NCI-H146 (cell line): ENCODE results near the gene BRINP2.

Source experiments
- DNase-seq: peaks from one replicate; lab custom pipeline; 2025; lab: John Stamatoyannopoulos, UW

BRINP2 gene

DNA sequence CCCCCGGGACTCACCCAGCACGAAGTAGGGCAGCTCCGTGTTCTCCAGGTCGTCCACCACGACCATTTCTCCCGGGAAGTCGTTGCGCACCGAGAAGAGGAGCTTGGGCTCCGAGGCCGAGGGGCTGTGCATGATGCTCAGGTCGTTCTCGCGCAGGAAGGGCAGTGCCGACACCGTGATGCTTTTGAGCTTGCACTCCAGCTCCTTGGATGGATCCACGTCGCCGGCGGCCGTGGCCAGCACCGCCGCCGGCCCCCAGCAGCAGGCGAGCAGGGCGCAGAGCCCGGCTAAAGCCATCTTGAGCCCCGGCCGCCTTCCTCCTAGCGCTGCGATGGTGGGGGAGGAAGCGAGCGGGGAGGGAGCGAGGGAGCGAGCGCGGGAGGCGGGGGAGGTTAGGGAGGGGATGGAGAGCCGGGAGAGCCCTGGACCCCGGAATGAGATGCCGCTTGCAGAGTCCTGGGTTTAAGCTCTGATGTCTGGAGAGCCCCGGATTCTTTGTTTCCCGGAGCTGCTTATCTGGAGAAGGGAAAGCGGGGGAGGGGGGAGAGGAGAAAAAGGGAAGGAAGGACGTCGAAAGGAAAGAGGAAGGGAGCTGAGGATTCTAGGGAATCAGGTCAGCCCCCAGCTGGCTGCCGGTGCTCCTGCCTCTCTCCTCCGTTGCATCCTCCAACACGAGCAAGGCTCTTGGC is 6.2 kb upstream of the BRINP2 start, which contains the start of gene ASTN1:
Gene ASTN1 (minus strand): TSS at position 333 of the 689 bp plus-strand sequence. CDS start 36 bp downstream, at position 297.
- DNase-seq, result no peak

- no peak for DNase-seq
Observed at GRCh38 chr1:177165069-177165439, 5.7 kb upstream of the BRINP2 start.

DNA sequence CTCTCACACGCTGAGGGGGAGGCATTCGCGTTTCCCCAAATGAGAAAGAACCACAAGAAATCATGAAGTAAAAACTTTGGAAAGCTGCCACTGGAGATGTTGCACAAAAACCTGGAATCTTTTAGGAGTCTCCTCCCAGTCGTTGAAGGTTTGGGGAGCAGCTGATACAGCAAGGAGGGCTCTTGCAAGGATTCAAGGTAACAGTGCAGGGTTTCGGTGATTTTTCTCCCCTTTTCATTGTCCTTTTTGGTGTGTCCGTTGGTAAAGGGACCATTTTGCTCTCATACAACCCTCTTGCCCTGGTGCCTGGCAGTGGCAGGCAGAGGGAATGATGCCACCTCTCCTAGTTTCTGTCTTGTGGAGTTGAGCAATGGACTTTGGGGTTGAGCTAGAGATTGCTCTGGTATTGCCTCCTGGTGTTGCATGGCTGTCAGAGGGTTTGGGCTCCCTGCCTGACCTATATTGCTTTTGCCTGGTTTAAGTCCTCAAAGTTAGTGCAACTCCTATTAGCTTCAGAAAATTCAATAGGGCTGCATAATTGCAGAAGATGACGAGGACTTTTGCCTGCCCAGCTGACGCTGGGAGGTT is 872 bp downstream of the BRINP2 start:
- DNase-seq, result no peak

- no peak for DNase-seq
Observed at GRCh38 chr1:177172272-177172671, 1.5 kb downstream of the BRINP2 start.

DNA sequence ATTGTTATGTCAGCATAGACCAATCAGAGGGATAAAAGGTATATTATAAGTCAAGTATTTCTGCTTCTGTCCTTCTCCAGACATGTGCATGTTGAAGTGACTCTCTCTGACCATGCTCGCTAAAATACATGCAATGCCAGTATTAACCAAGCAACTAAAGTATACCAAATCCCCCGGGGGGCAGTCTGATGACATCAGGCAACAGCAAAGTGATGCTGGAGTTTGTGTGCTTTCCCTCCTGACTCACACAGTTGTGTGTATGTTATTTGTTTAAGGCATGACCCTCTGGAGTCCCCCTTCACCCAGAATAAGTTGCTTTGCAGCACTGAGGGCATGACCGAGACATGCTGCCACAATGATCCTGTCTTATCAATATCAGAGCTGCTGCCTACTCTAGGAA is 2.1 kb downstream of the BRINP2 start:
- no peak for DNase-seq

- DNase-seq, result no peak
Observed at GRCh38 chr1:177173976-177174375, 3.2 kb downstream of the BRINP2 start.

DNA sequence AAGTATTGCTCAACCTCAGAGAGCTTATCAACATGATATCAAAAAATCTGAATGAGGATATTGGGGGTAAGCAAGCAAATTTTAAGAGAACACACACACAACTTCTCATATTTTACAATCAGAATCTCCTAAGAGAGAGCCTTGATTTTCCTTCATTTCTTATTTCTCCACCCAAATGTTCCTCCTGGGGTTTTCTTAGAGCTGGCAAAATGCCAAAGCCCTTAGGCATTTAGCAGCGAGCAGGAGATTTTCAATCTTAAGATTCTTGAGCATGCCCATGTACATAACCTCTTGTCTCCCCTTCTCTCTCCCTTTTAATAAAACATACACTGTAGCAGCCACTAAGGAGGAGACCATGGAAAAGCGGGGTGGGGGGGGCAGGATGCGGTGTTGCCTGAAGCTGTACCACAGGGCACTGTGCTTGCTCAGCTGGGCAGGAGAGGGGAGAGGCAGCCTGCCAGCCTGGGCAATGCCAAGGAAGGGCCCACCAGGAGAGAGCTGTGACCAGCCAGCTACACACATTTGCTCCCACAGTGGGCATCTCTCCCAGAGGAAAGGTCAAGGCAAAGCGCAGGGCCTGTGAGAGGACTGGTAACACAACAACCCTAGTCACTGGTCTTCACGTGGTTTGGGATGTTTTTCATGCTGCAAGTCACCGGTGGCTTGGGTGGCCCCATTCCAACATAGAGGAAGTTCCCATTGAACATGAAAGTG is 4.3 kb downstream of the BRINP2 start:
- no peak for DNase-seq

DNA sequence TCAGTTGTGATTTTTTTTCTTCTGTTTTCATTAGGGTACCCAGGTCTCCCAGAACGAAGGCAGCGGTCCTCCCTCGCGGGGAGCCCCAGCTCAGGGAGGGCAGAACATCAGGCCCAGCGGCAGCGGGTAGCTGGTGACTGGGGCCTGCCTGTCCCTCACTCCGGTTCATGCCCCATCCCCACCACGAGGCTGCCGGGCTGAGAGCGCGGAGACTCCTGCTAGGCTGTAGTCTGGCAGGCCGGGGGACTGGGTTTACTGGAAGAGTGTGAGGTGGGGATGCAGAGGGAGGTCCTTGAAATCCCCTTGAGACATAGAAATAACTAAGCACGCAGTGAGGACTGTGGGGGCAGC is 10.5 kb downstream of the BRINP2 start:
- DNase-seq, result no peak

- DNase-seq, result peak; percentile 23
Observed at GRCh38 chr1:177181631-177182291, 11.0 kb downstream of the BRINP2 start.

GRCh38 chr1:177183836-177184235 is 13.1 kb downstream of the BRINP2 start:
- no peak for DNase-seq

DNA sequence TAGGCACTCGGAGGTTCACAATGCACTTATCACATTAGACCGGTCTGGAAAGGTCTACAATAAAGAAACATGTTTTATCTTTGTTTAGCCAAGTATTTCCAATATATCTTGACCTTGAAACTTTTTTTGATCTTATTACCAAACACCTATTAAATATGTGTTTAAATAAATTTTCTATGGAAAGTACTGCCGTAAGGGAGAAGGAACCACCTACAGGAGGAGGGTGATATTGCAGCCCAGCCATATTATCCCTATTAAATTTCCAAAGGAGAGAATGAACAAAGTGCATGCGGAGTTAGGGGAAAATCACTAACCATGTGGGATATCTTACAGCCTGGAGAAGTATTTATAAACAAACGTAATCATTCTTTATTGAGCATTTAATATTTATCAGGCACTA is 14.5 kb downstream of the BRINP2 start:
- no peak for DNase-seq

DNA sequence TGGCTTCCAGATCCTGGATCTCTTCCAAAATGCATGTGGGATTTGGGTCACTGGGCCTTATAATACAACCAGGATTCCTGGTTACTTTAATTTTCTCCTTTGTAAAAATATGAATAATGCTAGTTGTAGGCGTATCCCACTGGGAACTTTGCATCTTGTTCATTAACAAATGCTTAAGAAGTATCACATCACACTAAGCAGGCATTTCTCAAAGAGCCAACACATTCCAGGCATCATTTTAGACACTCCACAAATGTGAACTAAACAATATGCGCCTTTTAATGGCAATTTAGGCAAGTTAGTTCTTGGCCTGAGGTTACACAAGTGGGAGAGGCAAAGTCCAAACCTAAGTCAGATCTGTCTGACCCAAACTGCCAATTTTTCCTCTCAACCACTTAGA is 15.9 kb downstream of the BRINP2 start:
- no peak for DNase-seq

DNA sequence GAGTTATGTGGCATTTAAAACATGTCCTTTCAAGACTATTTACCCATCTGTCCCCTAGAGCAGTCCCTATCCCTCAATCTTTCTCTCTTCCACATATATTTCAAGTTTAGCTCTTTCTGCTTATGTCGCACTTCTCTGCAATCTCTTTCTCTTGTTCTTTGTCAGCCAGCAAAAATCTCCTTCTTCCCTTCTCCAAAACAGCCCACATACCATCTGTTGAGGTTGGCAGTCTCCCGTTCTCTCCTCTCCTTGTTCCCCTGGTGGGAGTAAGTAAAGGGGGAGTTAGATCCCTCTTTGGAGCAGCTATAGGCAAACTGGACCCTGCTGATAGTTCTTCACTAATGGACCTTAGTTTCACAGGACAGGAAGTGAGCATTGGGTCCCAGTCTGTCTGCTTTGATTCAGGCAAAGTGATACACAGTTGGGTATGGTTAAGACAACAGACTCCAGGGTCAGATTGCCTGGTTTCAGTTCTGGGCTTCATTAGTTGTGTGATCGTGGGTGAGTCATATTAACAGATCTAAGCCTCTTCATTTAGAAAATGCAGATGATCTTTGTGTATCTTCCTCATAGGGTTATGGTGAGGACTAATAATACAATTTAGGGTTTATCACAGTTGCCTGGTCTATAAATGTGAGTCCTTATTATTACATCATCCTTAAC is 19.7 kb downstream of the BRINP2 start:
- DNase-seq, result no peak

- DNase-seq, result no peak
Observed at GRCh38 chr1:177198243-177198642, 27.5 kb downstream of the BRINP2 start.

DNA sequence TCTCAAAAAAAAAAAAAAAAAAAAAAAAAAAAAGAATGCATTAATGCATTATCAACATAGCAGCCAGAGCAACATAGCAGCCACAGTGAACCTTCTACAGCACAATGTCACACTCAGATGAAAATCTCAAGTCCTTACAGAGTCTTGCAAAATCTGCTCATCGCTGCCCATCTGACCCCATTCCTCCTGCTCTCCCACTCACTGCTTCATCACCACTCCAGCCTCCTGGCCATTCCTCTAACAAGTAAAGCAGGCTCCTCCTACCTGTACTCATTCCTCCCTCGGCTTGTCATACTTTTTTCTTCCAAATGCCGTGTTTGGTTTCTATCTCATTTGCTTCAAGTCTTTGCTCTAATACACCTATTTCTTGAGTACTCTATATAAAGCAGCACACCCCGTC is 29.5 kb downstream of the BRINP2 start:
- DNase-seq, result no peak

DNA sequence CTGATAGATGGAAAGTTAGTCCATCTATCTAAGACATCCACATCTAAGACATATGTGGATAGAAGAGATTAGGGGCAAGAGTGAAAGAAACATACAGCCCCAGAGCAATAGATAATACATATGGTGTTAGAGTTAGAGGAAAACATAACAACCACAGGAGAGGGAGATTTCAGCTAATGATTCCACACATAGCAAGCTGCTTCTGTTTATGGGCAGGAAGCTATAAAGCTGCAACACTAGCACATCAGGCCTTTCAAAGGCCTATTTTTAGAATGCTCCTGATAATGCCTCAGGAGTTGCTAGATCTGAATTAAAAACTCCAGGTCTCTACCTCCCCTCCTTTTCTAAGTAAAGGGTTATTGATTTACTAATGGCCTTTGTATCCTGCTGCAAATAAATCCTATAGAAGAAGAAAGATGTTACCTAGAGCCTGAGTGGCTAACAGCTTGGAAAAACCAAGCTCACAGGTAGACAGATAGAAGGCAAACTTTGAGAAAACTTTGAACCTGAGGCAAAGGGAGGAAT is 36.1 kb downstream of the BRINP2 start:
- DNase-seq, result no peak

GRCh38 chr1:177208920-177209319 is 38.2 kb downstream of the BRINP2 start:
- DNase-seq, result no peak

DNA sequence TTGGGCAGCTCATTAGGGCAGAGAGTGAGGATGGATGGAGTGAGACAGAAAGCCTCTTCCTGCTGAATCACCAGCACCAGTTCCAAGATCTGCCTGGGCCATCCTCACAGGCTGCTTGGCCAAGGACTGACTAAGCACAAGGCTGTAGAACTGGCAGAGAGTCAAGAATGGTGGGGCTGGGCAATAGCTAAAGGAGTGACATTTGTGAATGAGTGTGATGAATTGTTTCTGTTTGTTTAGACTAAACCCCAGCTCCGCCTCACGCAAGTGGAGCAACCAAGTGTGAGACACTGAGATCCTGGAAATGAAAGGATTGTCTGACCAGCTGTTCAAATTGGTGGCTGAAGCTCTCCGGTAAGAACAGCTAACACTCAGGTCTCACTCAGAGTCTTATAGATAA is 38.6 kb downstream of the BRINP2 start:
- DNase-seq, result no peak

GRCh38 chr1:177210071-177210470 is 39.3 kb downstream of the BRINP2 start:
- DNase-seq, result no peak

DNA sequence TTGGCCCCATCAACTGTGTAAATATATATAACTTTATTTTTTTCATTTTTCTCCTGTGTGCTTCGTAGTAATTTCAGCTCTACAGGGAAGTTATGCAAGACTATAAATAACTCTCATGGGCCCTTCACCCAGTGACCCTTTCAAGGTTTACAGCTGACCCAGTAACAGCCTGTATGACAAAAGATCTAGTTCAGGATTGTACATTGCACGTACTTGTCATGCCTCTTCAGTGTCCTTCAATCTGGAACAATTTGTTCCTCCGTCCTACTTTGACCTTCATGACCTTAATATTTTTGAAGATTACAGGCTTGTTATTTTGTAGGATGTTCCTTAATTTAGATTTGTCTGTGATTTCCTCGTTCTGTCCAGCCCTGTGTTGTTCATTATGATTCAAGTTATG is 40.5 kb downstream of the BRINP2 start:
- DNase-seq, result no peak

DNA sequence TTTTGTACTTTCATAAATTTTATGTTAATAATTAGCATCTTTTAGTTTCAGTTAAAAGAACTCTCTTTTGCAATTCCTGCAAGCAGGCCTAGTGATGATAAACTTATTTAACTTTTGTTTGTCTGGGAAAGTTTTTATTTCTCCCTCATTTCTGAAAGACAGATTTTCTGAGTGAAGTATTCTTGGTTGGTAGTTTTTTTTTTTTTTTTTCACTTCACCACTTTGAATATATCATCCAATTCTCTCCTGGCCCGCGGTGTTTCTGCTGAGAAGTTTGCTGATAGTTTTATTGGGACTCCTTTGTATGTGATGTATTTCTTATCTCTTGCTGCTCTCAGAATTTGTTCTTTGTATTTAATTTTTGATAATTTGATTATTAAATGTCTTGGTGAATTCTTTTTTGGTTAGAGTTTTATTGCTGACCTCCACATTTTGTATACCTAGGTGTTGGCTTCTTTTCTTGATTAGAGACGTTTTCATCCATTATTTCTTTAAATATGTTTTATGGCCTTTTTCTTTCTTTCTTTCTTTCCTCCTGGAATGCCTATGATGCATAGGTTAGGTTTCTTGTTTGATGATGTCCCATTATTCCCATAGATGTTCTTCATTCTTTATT is 45.9 kb downstream of the BRINP2 start:
- no peak for DNase-seq
